H1 (cell line): Measurements from ENCODE around the gene TMC3.

ENCODE experiments used
- EZH2 ChIP-seq: fragments of 200-600 bp; sonication (generic); IDR thresholded peaks from 2 replicates; pipeline ENCODE4 v1.7.1; 2012; ENCODE audit warnings: low read depth, mild to moderate bottlenecking, moderate library complexity, low read length, inconsistent platforms; ENCODE audit not compliant: severe bottlenecking
- GABPA ChIP-seq: IDR thresholded peaks from 2 replicates; pipeline ENCODE4 v1.6.1; 2011; ENCODE audit warnings: mild to moderate bottlenecking, low read length, moderate library complexity, borderline replicate concordance; ENCODE audit not compliant: insufficient read depth
- POLR2A ChIP-seq, 2 experiments: IDR thresholded peaks; 1 replicate in 1 of 2; 2 replicates in 1 of 2; pipeline ENCODE4 v1.6.1; 2011; ENCODE audit warnings: low read depth in 2 of 2, low read length in 2 of 2, mild to moderate bottlenecking in 2 of 2; ENCODE audit errors: control extremely low read depth in 1 of 2
- POLR2AphosphoS5 ChIP-seq: IDR thresholded peaks from 2 replicates; pipeline ENCODE4 v1.6.1; 2011; ENCODE audit warnings: low read depth, low read length
- RFX5 ChIP-seq: IDR thresholded peaks from 2 replicates; pipeline ENCODE4 v1.6.1; 2011; ENCODE audit warnings: low read depth, low read length, improper control_type of control experiment, borderline replicate concordance
- SP2 ChIP-seq: IDR thresholded peaks from 2 replicates; pipeline ENCODE4 v1.6.1; 2012; ENCODE audit warnings: mild to moderate bottlenecking, low read length, inconsistent platforms
- TAF7 ChIP-seq: optimal IDR thresholded peaks from 2 replicates; pipeline ENCODE3; 2011; ENCODE audit warnings: low read depth, mild to moderate bottlenecking, inconsistent platforms, low read length, moderate library complexity, borderline replicate concordance
- TF ChIP-seq, protein P1 (sequence below), 3 experiments: IDR thresholded peaks; 1 replicate in 2 of 3; 2 replicates in 1 of 3; pipeline versions ENCODE4 v1.5.1 to v1.6.1; 2011; ENCODE audit warnings: low read length in 3 of 3, mild to moderate bottlenecking in 3 of 3, inconsistent platforms in 2 of 3, low read depth in 1 of 3, moderate library complexity in 1 of 3; ENCODE audit not compliant: insufficient read depth in 1 of 3; ENCODE audit errors: control extremely low read depth in 1 of 3

DNA sequence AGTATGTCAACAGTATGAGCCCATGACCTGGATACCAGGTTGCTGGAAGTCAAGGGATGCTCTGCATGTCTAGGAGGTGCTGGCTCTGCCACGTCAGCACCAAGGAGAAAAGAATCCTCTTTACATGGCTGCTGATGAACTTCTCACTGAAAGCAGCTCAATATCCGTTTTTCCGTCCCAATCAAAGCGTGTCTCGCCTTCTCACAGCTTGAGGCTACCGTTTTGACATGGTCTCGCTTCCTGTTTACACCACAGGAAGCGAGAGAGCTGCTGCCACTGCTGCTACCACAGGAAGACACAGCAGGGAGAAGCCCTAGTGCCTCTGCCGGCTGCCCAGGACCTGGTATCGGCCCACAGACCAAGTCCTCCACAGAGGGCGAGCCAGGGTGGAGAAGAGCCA lies 77.3 kb downstream of the TMC3 start:
- no peak for TF ChIP-seq SP2
- TF ChIP-seq, protein P1, sequence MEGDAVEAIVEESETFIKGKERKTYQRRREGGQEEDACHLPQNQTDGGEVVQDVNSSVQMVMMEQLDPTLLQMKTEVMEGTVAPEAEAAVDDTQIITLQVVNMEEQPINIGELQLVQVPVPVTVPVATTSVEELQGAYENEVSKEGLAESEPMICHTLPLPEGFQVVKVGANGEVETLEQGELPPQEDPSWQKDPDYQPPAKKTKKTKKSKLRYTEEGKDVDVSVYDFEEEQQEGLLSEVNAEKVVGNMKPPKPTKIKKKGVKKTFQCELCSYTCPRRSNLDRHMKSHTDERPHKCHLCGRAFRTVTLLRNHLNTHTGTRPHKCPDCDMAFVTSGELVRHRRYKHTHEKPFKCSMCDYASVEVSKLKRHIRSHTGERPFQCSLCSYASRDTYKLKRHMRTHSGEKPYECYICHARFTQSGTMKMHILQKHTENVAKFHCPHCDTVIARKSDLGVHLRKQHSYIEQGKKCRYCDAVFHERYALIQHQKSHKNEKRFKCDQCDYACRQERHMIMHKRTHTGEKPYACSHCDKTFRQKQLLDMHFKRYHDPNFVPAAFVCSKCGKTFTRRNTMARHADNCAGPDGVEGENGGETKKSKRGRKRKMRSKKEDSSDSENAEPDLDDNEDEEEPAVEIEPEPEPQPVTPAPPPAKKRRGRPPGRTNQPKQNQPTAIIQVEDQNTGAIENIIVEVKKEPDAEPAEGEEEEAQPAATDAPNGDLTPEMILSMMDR (IDR thresholded peaks at IDR 0.05; ENCODE audit: control extremely low read depth in 1 of 3, insufficient read depth in 1 of 3, low read depth in 1 of 3, low read length in 3 of 3): no peak
- TF ChIP-seq TAF7: no peak
- no peak for TF ChIP-seq RFX5
- TF ChIP-seq EZH2: no peak
- no peak for TF ChIP-seq POLR2A (IDR thresholded peaks at IDR 0.05; ENCODE audit: control extremely low read depth in 1 of 2, low read depth in 2 of 2, low read length in 2 of 2)
- no peak for TF ChIP-seq POLR2AphosphoS5
- TF ChIP-seq GABPA: no peak
